ENCODE results near the gene TIMP2.

The TIMP2 gene

DNA sequence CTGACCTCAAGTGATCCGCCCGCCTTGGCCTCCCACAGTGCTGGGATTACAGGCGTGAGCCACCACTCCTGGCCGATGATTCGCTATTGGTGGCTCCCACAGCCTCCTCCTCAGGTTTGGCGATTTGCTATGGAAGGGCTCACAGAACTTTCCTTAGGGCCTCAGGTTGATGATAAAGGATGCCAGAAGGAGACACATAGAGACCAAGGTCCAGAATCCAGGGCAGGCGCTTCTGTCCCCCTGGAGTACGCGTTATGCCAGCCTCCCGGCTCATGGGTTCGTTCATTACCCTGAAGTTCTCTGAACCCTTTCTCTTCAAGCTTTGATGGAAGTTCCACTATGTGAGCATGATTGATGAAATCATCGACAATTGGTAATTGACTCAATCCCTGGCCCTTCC, 34.6 kb upstream of the TIMP2 start:
- H3K9me2 ChIP-seq (replicated peaks; ENCODE audit: control insufficient read depth, low read length) = no peaks in the 10 kb centered on the region
- H3K9me3 ChIP-seq (ENCODE audit: control insufficient read depth, insufficient read depth, low read length) = no peaks in the 10 kb centered on the region
- no peak overlapping the region for H3K4me2 ChIP-seq (ENCODE audit: low read length)
- peaks cover 9% of the 10 kb centered on the region for H3K4me1 ChIP-seq (ENCODE audit: control insufficient read depth, low read length)
- no peaks in the 10 kb centered on the region for H3K27me3 ChIP-seq (ENCODE audit: control insufficient read depth, low read length)
- no peaks in the 10 kb centered on the region for H3F3A ChIP-seq (ENCODE audit: control insufficient read depth, insufficient read depth)
- no peak overlapping the region for H3K4me3 ChIP-seq (ENCODE audit: low read length)
- H3K36me3 ChIP-seq (ENCODE audit: control insufficient read depth, low read length) = no peaks in the 10 kb centered on the region
- H4K20me1 ChIP-seq (ENCODE audit: control insufficient read depth, insufficient read depth, low read depth, low read length) = no peaks in the 10 kb centered on the region
- no peak overlapping the region for H3K27ac ChIP-seq (ENCODE audit: low read depth, low read length)
- H3K79me2 ChIP-seq (ENCODE audit: control insufficient read depth, low read length) = no peaks in the 10 kb centered on the region
- TF ChIP-seq EZH2phosphoT487 (IDR thresholded peaks at IDR 0.05; ENCODE audit: borderline replicate concordance, low read length) = no peak
- TF ChIP-seq, protein P1, sequence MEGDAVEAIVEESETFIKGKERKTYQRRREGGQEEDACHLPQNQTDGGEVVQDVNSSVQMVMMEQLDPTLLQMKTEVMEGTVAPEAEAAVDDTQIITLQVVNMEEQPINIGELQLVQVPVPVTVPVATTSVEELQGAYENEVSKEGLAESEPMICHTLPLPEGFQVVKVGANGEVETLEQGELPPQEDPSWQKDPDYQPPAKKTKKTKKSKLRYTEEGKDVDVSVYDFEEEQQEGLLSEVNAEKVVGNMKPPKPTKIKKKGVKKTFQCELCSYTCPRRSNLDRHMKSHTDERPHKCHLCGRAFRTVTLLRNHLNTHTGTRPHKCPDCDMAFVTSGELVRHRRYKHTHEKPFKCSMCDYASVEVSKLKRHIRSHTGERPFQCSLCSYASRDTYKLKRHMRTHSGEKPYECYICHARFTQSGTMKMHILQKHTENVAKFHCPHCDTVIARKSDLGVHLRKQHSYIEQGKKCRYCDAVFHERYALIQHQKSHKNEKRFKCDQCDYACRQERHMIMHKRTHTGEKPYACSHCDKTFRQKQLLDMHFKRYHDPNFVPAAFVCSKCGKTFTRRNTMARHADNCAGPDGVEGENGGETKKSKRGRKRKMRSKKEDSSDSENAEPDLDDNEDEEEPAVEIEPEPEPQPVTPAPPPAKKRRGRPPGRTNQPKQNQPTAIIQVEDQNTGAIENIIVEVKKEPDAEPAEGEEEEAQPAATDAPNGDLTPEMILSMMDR (IDR thresholded peaks at IDR 0.05; ENCODE audit: low read depth, low read length, poor library complexity, severe bottlenecking) = no peak

DNA sequence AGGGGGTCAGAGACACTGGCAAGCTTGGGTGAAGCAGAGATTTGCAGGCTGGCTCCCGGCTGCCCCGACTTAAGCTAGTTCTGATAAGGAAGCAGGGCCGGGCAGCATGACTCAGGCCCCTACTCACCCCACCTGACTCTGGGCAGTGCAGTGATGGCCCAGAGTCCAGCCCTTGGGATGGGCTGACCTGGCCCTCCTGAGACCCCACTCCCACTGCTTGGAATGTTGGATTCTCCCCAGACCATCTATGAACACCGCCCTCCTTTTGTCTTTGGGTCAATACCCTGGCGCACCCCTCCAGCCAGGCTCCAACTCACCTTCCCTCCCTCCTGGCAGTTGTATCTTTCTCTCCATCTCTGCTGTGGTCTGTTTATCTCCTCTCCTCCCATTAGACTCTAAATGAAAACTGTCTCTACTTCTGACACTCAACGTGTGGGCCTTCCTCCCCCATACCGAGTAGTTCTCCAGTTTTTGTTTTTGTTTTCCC, 33.5 kb upstream of the TIMP2 start:
- H3K27ac ChIP-seq (ENCODE audit: low read depth, low read length) = no peak overlapping the region
- peaks cover 4% of the 10 kb centered on the region; the same call in 1 of the 2 replicates for H3K4me1 ChIP-seq (ENCODE audit: control insufficient read depth, low read length)
- H3K79me2 ChIP-seq (ENCODE audit: control insufficient read depth, low read length) = no peaks in the 10 kb centered on the region
- TF ChIP-seq EZH2phosphoT487 (IDR thresholded peaks at IDR 0.05; ENCODE audit: borderline replicate concordance, low read length) = no peak
- TF ChIP-seq, protein P1 (IDR thresholded peaks at IDR 0.05; ENCODE audit: low read depth, low read length, poor library complexity, severe bottlenecking) = no peak
- no peaks in the 10 kb centered on the region for H4K20me1 ChIP-seq (ENCODE audit: control insufficient read depth, insufficient read depth, low read depth, low read length)
- H3K4me2 ChIP-seq (ENCODE audit: low read length) = no peak overlapping the region
- H3K4me3 ChIP-seq (ENCODE audit: low read length) = no peak overlapping the region
- H3K36me3 ChIP-seq (ENCODE audit: control insufficient read depth, low read length) = no peaks in the 10 kb centered on the region
- H3K9me2 ChIP-seq (replicated peaks; ENCODE audit: control insufficient read depth, low read length) = no peaks in the 10 kb centered on the region
- H3F3A ChIP-seq (ENCODE audit: control insufficient read depth, insufficient read depth) = no peaks in the 10 kb centered on the region
- no peaks in the 10 kb centered on the region for H3K27me3 ChIP-seq (ENCODE audit: control insufficient read depth, low read length)
- H3K9me3 ChIP-seq (ENCODE audit: control insufficient read depth, insufficient read depth, low read length) = no peaks in the 10 kb centered on the region

DNA sequence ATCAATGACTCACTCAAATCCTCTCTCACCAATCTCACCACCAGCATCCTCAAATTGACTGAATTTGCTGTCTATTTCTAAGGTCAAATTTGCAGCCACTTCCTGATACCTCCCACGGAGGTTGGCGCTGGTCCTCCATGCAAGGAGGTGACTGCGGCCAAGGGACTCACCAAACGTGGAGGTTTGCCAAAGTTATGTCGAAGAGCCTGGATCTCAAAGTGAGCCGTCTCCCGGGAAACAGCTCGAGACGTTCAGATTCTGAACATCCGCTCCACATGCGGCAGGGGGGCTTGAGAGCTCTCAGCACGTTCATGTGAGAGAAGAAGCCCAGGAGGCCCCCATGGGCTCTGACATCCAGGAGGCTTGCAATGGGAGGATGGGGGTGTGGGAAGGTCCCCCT, 31.9 kb upstream of the TIMP2 start:
- H3K4me2 ChIP-seq (ENCODE audit: low read length) = no peak overlapping the region
- H3K27me3 ChIP-seq (ENCODE audit: control insufficient read depth, low read length) = no peaks in the 10 kb centered on the region

More for the DNA sequence above, 31.9 kb upstream of the TIMP2 start:
- no peaks in the 10 kb centered on the region for H4K20me1 ChIP-seq (ENCODE audit: control insufficient read depth, insufficient read depth, low read depth, low read length)
- H3K79me2 ChIP-seq (ENCODE audit: control insufficient read depth, low read length) = no peaks in the 10 kb centered on the region
- no peaks in the 10 kb centered on the region for H3K36me3 ChIP-seq (ENCODE audit: control insufficient read depth, low read length)
- H3K9me3 ChIP-seq (ENCODE audit: control insufficient read depth, insufficient read depth, low read length) = no peaks in the 10 kb centered on the region
- H3K9me2 ChIP-seq (replicated peaks; ENCODE audit: control insufficient read depth, low read length) = no peaks in the 10 kb centered on the region
- no peaks in the 10 kb centered on the region for H3F3A ChIP-seq (ENCODE audit: control insufficient read depth, insufficient read depth)
- TF ChIP-seq EZH2phosphoT487 (IDR thresholded peaks at IDR 0.05; ENCODE audit: borderline replicate concordance, low read length) = no peak
- TF ChIP-seq, protein P1 (IDR thresholded peaks at IDR 0.05; ENCODE audit: low read depth, low read length, poor library complexity, severe bottlenecking) = no peak
- no peaks in the 10 kb centered on the region for H3K4me1 ChIP-seq (ENCODE audit: control insufficient read depth, low read length)
- no peak overlapping the region for H3K27ac ChIP-seq (ENCODE audit: low read depth, low read length)
- no peak overlapping the region for H3K4me3 ChIP-seq (ENCODE audit: low read length)

All from DOHH2 (cell line).